HEK293T (cell line): ENCODE results near the gene MYH6.
"Not testable (repeated sequence)": the region's sequence is repeated elsewhere in the genome, so short reads cannot be mapped to it uniquely, and the experiment has no call there.

Experiments
- CTCF ChIA-PET: fragments of 350-600 bp; formaldehyde crosslinking; extraction: SDS; loops from one replicate; lab custom pipeline; 2021; ENCODE audit warnings: antibody characterized with exemption, inconsistent platforms; lab: Yijun Ruan, JAX
- POLR2A ChIA-PET: fragments of 350-600 bp; formaldehyde crosslinking; extraction: SDS; loops from one replicate; lab custom pipeline; 2020; ENCODE audit warnings: antibody characterized with exemption, inconsistent platforms; lab: Yijun Ruan, JAX
- DNase-seq: peaks from one replicate; pipeline ENCODE4 v3.0.0; 2012; ENCODE audit warnings: mixed read lengths; ENCODE audit errors: extremely low spot score
- ARNT ChIP-seq: fragments of 450-650 bp; IDR thresholded peaks from 2 replicates; pipeline ENCODE4 v1.6.1; 2017; ENCODE audit warnings: mild to moderate bottlenecking
- BHLHE40 ChIP-seq: fragments of 450-650 bp; IDR thresholded peaks from 2 replicates; pipeline ENCODE4 v1.6.1; 2016; ENCODE audit warnings: mild to moderate bottlenecking, moderate library complexity, borderline replicate concordance
- CTBP1 ChIP-seq: fragments of 450-650 bp; IDR thresholded peaks from 2 replicates; pipeline ENCODE4 v1.6.1; 2016; ENCODE audit warnings: borderline replicate concordance
- ELF4 ChIP-seq: fragments of 450-650 bp; IDR thresholded peaks from 2 replicates; pipeline ENCODE4 v1.6.1; 2017; ENCODE audit warnings: antibody characterized with exemption
- FOXA1 ChIP-seq: fragments of 450-650 bp; IDR thresholded peaks from 2 replicates; pipeline ENCODE4 v1.6.1; 2016; ENCODE audit warnings: mild to moderate bottlenecking
- FOXK2 ChIP-seq: fragments of 450-650 bp; IDR thresholded peaks from 2 replicates; pipeline ENCODE4 v1.6.1; 2016; ENCODE audit warnings: mild to moderate bottlenecking
- FOXM1 ChIP-seq: fragments of 450-650 bp; IDR thresholded peaks from 2 replicates; pipeline ENCODE4 v1.6.1; 2017; ENCODE audit warnings: mild to moderate bottlenecking, borderline replicate concordance
- HDGF ChIP-seq: fragments of 450-650 bp; IDR thresholded peaks from 2 replicates; pipeline ENCODE4 v1.6.1; 2017; ENCODE audit warnings: antibody characterized with exemption, borderline replicate concordance
- L3MBTL2 ChIP-seq: fragments of 450-650 bp; conservative IDR thresholded peaks from 2 replicates; pipeline ENCODE4 v1.6.1; 2016; ENCODE audit warnings: mild to moderate bottlenecking
- LEF1 ChIP-seq: fragments of 450-650 bp; IDR thresholded peaks from 2 replicates; pipeline ENCODE4 v1.6.1; 2017; ENCODE audit warnings: mild to moderate bottlenecking, borderline replicate concordance
- NFRKB ChIP-seq: fragments of 450-650 bp; IDR thresholded peaks from 2 replicates; pipeline ENCODE4 v1.6.1; 2016; ENCODE audit warnings: mild to moderate bottlenecking, moderate library complexity
- SP1 ChIP-seq: fragments of 450-650 bp; IDR thresholded peaks from 2 replicates; pipeline ENCODE4 v1.6.1; 2017
- SUZ12 ChIP-seq: fragments of 450-650 bp; IDR thresholded peaks from 2 replicates; pipeline ENCODE4 v1.6.1; 2016; ENCODE audit warnings: mild to moderate bottlenecking
- TARDBP ChIP-seq: fragments of 450-650 bp; IDR thresholded peaks from 2 replicates; pipeline ENCODE4 v1.6.1; 2016
- ZNF384 ChIP-seq: fragments of 450-650 bp; IDR thresholded peaks from 2 replicates; pipeline ENCODE4 v1.6.1; 2016
- TF ChIP-seq, protein P1 (sequence below): fragments of 450-650 bp; IDR thresholded peaks from 2 replicates; pipeline ENCODE4 v1.6.1; 2016

Gene MYH6

DNA sequence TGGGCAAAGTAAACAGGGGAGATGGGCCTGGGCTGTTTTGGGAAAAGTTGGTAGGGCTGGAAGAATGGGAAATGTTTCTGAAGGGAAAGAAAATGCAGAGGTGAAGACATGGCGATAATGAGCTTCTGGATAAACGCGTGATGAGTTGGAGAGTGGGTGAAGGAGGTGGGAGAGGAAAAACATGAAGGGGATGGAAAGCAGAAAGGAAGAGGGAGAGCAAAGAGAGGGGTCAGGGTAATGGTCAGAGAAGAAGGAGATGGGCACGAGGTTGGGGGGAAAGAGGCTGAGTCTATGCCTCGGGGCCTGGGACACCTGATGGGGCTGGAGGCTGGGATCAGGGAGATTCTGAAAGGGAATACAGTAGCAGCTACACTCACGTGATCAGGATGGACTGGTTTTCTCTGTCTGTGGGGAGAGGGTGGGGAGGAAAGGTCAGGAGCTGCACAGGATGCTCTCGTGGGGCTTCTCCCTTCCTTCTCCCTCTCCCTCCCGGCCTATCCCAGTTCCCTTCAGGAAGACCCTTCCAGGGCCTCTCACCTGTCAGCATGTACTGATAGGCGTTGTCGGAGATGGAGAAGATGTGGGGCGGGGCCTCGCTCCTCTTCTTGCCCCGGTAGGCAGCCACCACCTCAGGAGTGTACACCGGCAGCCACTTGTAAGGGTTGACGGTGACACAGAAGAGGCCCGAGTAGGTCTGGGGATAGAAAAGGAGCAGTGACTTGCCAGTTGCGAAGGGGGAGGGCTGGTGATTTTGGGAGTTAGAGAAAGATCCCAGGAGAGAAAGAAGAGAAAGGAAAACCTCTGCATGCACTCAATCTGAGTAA, 24.2 kb upstream of the MYH6 start:
- DNase-seq = no peak
- ChIA-PET POLR2A (no interaction called here), CTCF (no interaction called here)
- no peak for TF ChIP-seq BHLHE40
- TF ChIP-seq, protein P1, sequence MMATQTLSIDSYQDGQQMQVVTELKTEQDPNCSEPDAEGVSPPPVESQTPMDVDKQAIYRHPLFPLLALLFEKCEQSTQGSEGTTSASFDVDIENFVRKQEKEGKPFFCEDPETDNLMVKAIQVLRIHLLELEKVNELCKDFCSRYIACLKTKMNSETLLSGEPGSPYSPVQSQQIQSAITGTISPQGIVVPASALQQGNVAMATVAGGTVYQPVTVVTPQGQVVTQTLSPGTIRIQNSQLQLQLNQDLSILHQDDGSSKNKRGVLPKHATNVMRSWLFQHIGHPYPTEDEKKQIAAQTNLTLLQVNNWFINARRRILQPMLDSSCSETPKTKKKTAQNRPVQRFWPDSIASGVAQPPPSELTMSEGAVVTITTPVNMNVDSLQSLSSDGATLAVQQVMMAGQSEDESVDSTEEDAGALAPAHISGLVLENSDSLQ = no peak
- no peak for TF ChIP-seq HDGF
- TF ChIP-seq TARDBP = no peak
- no peak for TF ChIP-seq ELF4
- no peak for TF ChIP-seq SP1
- no peak for TF ChIP-seq ARNT
- TF ChIP-seq FOXM1 = no peak
- no peak for TF ChIP-seq NFRKB
- no peak for TF ChIP-seq CTBP1
- TF ChIP-seq FOXK2 = no peak

DNA sequence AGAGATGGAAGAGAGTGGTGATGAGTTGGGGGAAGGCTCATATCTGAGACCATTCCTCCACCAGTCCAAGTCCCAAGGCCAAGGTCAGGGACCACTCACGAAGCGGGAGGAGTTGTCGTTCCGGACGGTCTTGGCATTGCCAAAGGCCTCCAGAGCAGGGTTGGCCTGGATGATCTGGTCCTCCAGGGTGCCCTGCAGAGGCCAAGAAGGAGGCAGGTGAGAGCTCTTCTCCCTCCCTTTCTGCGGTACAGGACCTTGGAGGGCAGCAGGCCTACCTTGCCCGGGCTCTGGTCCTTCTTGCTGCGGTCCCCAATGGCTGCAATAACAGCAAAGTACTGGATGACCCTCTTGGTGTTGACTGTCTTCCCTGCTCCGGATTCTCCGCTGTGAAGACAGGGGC, 23.4 kb upstream of the MYH6 start:
- no peak for DNase-seq
- CTCF ChIA-PET = no interaction called here
- no peak for TF ChIP-seq FOXA1
- TF ChIP-seq ARNT = no peak
- no peak for TF ChIP-seq HDGF
- TF ChIP-seq L3MBTL2 = no peak
- TF ChIP-seq LEF1 = no peak
- TF ChIP-seq FOXK2 = no peak
- TF ChIP-seq ELF4 = no peak
- TF ChIP-seq BHLHE40 = no peak
- no peak for TF ChIP-seq ZNF384
- TF ChIP-seq TARDBP = no peak
- no peak for TF ChIP-seq SP1
- no peak for TF ChIP-seq FOXM1
- no peak for TF ChIP-seq SUZ12
- TF ChIP-seq CTBP1 = no peak
- POLR2A ChIA-PET = no interaction called here

DNA sequence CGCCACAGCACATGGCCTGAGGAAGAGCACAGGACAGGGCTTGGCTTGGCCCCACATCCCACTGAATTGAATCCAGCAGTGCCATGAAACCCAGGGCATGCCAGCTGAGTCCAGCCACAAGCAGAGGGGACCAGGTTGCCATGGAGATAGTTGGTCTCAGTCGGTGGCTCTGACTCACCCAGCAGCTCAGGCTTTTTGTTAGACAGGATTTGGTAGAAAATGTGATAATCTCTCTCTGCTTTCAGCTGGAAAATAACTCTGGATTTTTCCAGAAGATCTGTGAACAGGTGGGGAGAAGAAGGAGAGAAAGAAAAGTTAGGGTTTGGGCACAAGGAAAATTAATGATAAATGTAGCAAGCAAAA, 22.6 kb upstream of the MYH6 start:
- ChIA-PET POLR2A (no interaction called here), CTCF (no interaction called here)
- DNase-seq = no peak
- no peak for TF ChIP-seq TARDBP
- TF ChIP-seq ELF4 = no peak
- TF ChIP-seq ZNF384 = no peak
- TF ChIP-seq L3MBTL2 = no peak
- no peak for TF ChIP-seq SP1
- no peak for TF ChIP-seq ARNT
- TF ChIP-seq HDGF = no peak
- TF ChIP-seq BHLHE40 = no peak
- no peak for TF ChIP-seq SUZ12
- no peak for TF ChIP-seq FOXA1
- TF ChIP-seq FOXM1 = no peak
- TF ChIP-seq, protein P1 = no peak
- TF ChIP-seq LEF1 = no peak
- no peak for TF ChIP-seq FOXK2
- no peak for TF ChIP-seq NFRKB
- no peak for TF ChIP-seq CTBP1

DNA sequence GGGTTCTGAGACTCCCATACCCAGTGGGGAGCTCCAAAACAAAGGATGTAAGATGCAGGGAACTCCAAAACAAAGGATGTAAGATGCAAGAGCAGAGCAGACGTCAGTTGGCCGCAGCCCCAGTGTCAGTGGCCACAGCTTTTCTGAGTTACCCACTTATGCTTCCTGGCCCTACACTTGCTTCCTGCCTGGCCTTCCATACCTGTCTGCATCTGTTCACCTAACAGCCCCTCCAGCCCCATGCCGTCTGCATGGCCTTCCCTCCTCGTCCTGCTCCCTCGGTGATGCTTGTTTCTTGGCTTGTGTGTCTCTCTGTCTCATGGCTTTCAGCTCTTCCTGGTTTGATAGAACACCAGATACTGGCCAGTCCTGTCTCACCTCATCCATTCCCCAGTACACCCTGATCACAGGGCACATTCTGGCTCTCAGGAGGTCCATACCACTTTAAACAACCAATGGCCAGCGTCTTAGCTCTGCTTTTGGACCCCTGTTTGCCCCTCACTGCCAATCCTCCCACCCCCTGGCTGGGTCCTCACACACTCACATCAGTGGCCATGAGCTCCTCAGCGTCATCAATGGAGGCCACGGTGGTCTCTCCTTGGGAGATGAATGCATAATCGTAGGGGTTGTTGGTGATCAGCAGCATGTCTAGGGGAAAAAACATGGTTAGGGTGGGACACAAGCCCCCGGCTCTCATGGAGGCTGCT, 22.1 kb upstream of the MYH6 start:
- CTCF ChIA-PET = no interaction called here
- DNase-seq = no peak
- no peak for TF ChIP-seq SP1
- no peak for TF ChIP-seq FOXA1
- no peak for TF ChIP-seq FOXK2
- no peak for TF ChIP-seq L3MBTL2
- TF ChIP-seq CTBP1 = no peak
- no peak for TF ChIP-seq NFRKB
- no peak for TF ChIP-seq ARNT
- TF ChIP-seq ZNF384 = no peak
- no peak for TF ChIP-seq HDGF
- TF ChIP-seq, protein P1 = no peak
- TF ChIP-seq BHLHE40 = no peak
- no peak for TF ChIP-seq SUZ12
- no peak for TF ChIP-seq FOXM1
- no peak for TF ChIP-seq ELF4
- no peak for TF ChIP-seq LEF1
- no peak for TF ChIP-seq TARDBP
- POLR2A ChIA-PET = no interaction called here

DNA sequence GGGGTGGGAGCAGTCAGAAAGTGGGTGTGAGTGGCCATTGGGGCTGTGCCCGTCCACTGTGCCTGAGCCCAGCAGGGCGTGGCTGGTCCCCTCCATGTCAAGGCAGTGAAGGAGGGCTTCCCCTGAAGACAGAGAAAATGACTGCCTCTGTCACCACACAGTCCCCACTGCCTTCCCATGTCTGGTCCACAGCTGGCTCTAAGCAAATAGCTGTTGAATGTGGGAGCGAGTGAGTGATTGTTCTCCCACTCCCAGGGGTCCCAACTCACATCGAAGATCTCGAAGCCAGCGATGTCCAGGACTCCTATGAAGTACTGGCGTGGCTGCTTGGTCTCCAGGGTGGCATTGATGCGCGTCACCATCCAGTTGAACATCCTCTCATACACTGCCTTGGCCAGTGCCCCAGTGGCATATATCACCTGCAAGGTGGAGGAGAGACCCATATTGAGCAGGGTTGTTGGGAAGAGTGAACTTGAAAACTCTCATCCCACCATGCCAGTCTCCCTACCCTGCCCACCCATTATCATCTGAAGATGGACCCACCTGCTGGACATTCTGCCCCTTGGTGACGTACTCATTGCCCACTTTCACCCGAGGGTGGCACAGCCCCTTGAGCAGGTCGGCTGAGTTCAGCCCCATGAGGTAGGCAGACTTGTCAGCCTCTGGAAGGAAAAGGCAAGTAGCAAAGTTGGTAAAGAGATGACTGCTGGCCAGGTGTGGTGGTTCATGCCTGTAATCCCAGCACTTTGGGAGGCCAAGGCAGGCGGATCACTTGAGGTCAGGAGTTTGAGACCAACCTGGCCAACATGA, 20.8 kb upstream of the MYH6 start:
- no peak for DNase-seq
- no peak for TF ChIP-seq ARNT
- ChIA-PET POLR2A (no interaction called here), CTCF (no interaction called here)

DNA sequence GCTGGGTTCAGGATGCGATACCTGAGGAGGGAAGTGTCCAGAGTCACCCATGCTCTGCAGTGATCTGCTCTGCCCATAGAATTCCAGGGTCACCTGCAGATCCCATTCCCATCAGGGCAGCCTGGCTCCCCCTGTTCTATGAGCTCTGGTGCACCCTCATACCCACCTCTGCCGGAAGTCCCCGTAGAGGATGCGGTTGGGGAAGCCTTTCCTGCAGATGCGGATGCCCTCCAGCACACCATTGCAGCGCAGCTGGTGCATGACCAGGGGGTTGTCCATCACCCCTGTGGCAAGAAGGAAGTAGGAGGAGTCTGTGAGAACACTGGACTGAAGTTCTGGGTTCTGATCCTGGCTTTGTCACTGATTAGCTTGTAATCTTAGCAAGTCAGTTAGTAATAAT, 17.7 kb upstream of the MYH6 start:
- POLR2A ChIA-PET, CTCF ChIA-PET, DNase-seq: not testable (repeated sequence)
